ENCODE results near the gene CREB5. TPM values are rescaled to one million over a fixed set of nuclear protein-coding genes. Genes with fewer than 3 reads are reported as not detected.

CREB5 gene
- total RNA-seq, 1 experiment from 2014 or later: 40.5 TPM

- Mint-ChIP-seq H3K4me3 (ENCODE audit: unreplicated experiment) (no peak overlapping the region), H3K27ac (ENCODE audit: low read depth, unreplicated experiment) (no peak overlapping the region), H3K9me3 (ENCODE audit: unreplicated experiment) (no peaks in the 10 kb centered on the region), H3K36me3 (ENCODE audit: insufficient read depth, unreplicated experiment) (no peaks in the 10 kb centered on the region), H3K27me3 (ENCODE audit: insufficient read depth, unreplicated experiment) (no peaks in the 10 kb centered on the region), H3K4me1 (ENCODE audit: insufficient read depth, unreplicated experiment) (peaks cover 5% of the 10 kb centered on the region)
- no TSS peak for BruUV-seq (replicated peaks)
- intact Hi-C loops (cut with micrococcal nuclease): loop anchor here (5.0 kb wide), 2 partner anchors 58 to 223 kb away; no protein-coding TSS in a partner anchor
- no peak for TF ChIP-seq CTCF (IDR thresholded peaks at IDR 0.05; ENCODE audit: unreplicated experiment)
- CTCF ChIA-PET: interaction anchor here (0.6 to 3.2 kb wide), 3 partner anchors 12 to 330 kb away, joined by 3 to 23 read pairs (median 6); no protein-coding TSS in a partner anchor
- no peak for DNase-seq (ENCODE audit: unreplicated experiment)
- POLR2A ChIA-PET: interaction anchor here (0.8 to 1.0 kb wide), 2 partner anchors 45 to 150 kb away, joined by 3 read pairs; no protein-coding TSS in a partner anchor
Observed at GRCh38 chr7:28629216-28629842, 217.0 kb downstream of the CREB5 start.

- ChIA-PET CTCF (interaction anchor here (2.2 kb wide), 1 partner anchor 331 kb away, joined by 6 read pairs; no protein-coding TSS in a partner anchor), POLR2A (no interaction called here)
- intact Hi-C loops (cut with micrococcal nuclease): no loop called here
- no peaks in the 10 kb centered on the region for H3K27me3 Mint-ChIP-seq (ENCODE audit: insufficient read depth, unreplicated experiment)
- no peaks in the 10 kb centered on the region for H3K9me3 Mint-ChIP-seq (ENCODE audit: unreplicated experiment)
- DNase-seq (ENCODE audit: unreplicated experiment): no peak
- no peak overlapping the region for H3K27ac Mint-ChIP-seq (ENCODE audit: low read depth, unreplicated experiment)
- H3K4me3 Mint-ChIP-seq (ENCODE audit: unreplicated experiment): no peak overlapping the region
- BruUV-seq (replicated peaks): no TSS peak
- H3K4me1 Mint-ChIP-seq (ENCODE audit: insufficient read depth, unreplicated experiment): peaks cover 5% of the 10 kb centered on the region
- H3K36me3 Mint-ChIP-seq (ENCODE audit: insufficient read depth, unreplicated experiment): no peaks in the 10 kb centered on the region
- TF ChIP-seq CTCF (IDR thresholded peaks at IDR 0.05; ENCODE audit: unreplicated experiment): no peak
Observed at GRCh38 chr7:28630350-28630749, 218.0 kb downstream of the CREB5 start.

GRCh38 chr7:28631995-28632394, 219.7 kb downstream of the CREB5 start:
- TF ChIP-seq CTCF (IDR thresholded peaks at IDR 0.05; ENCODE audit: unreplicated experiment): no peak
- CTCF ChIA-PET: interaction anchor here (0.7 to 1.6 kb wide), 5 partner anchors 19 to 335 kb away, joined by 3 to 5 read pairs (median 3); no protein-coding TSS in a partner anchor
- no TSS peak for BruUV-seq (replicated peaks)
- H3K4me1 Mint-ChIP-seq (ENCODE audit: insufficient read depth, unreplicated experiment): no peaks in the 10 kb centered on the region
- POLR2A ChIA-PET: interaction anchor here (1.0 kb wide), 1 partner anchor 11 kb away, joined by 4 read pairs; no protein-coding TSS in a partner anchor
- no peaks in the 10 kb centered on the region for H3K27me3 Mint-ChIP-seq (ENCODE audit: insufficient read depth, unreplicated experiment)
- H3K4me3 Mint-ChIP-seq (ENCODE audit: unreplicated experiment): no peak overlapping the region
- no peak for DNase-seq (ENCODE audit: unreplicated experiment)
- no peaks in the 10 kb centered on the region for H3K36me3 Mint-ChIP-seq (ENCODE audit: insufficient read depth, unreplicated experiment)
- H3K9me3 Mint-ChIP-seq (ENCODE audit: unreplicated experiment): no peaks in the 10 kb centered on the region
- intact Hi-C loops (cut with micrococcal nuclease): no loop called here
- no peak overlapping the region for H3K27ac Mint-ChIP-seq (ENCODE audit: low read depth, unreplicated experiment)

GRCh38 chr7:28638914-28639313, 226.6 kb downstream of the CREB5 start:
- ChIA-PET CTCF (no interaction called here), POLR2A (no interaction called here)
- Mint-ChIP-seq H3K27me3 (ENCODE audit: insufficient read depth, unreplicated experiment) (no peaks in the 10 kb centered on the region), H3K9me3 (ENCODE audit: unreplicated experiment) (no peaks in the 10 kb centered on the region), H3K27ac (ENCODE audit: low read depth, unreplicated experiment) (no peak overlapping the region), H3K4me1 (ENCODE audit: insufficient read depth, unreplicated experiment) (no peaks in the 10 kb centered on the region), H3K36me3 (ENCODE audit: insufficient read depth, unreplicated experiment) (no peaks in the 10 kb centered on the region), H3K4me3 (ENCODE audit: unreplicated experiment) (no peak overlapping the region)
- BruUV-seq (replicated peaks): no TSS peak
- no peak for DNase-seq (ENCODE audit: unreplicated experiment)
- no peak for TF ChIP-seq CTCF (IDR thresholded peaks at IDR 0.05; ENCODE audit: unreplicated experiment)
- intact Hi-C loops (cut with micrococcal nuclease): no loop called here
